OCI-LY3 (cell line): ENCODE results near the gene PIRT.

Experiments
- CTCF ChIP-seq: fragments of 200-600, 300-600 bp; sonication (generic); IDR thresholded peaks from 2 replicates; pipeline ENCODE4 v1.5.1; 2014; ENCODE audit warnings: antibody characterized with exemption, low read length, low read depth
- EZH2phosphoT487 ChIP-seq: fragments of 200-600 bp; shearing (Covaris generic); IDR thresholded peaks from 2 replicates; pipeline ENCODE4 v1.6.1; 2018; ENCODE audit warnings: antibody characterized with exemption, mixed run types, low read depth

DNA sequence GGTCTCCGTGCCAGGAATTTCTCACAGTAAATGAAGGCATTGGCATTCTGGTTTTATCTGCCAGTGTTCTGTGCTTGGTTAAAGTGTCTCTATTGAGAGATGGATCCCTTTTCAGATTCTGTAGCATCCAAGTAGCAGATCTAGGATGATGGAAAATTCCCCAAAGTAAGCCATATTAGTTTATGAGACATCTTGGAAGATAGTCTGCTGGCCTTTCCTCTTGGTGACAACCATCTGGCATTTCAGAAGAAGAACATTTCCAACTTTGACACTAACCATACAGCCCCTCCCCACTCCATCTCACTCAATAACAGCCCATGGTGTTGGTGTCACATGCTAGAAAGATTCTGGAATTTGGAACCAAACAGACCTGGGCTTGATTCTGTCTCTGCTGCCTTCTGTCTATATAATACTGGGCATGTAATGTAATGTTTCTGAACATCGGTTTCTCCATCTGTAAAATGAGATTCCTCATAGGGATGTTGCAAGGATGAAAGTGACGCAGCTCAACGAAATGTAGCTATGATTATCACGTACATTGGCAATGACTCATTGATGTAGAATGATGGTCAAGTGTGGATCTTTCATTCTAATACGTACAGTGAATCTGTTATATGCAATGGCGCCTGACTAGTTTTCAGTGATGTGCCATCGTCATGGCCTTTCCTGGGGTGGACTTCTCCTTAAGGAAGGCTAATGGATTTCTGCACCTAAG lies 32.6 kb upstream of the PIRT start:
- TF ChIP-seq CTCF, result no peak
- no peak for TF ChIP-seq EZH2phosphoT487
